Activated CD8-positive, alpha-beta T cell treated with anti-CD3 and anti-CD28 coated beads for 36 hours (primary cell): ENCODE results near the gene MYBBP1A. TPM values are rescaled to one million over a fixed set of nuclear protein-coding genes. Genes with fewer than 3 reads are reported as not detected.

ENCODE experiments used
- ATAC-seq: fragments of 200-7000 bp; cut with Tn5 transposase; one replicate; pipeline ENCODE4 v1.10.0; 2021; ENCODE audit warnings: mild to moderate bottlenecking, moderate library complexity
- CTCF ChIA-PET: fragments of 350-600 bp; sonication (Branson Sonifier 250); formaldehyde crosslinking; loops from one replicate; lab custom pipeline; 2021; ENCODE audit warnings: antibody characterized with exemption; lab: Charles Lee
- POLR2A ChIA-PET: fragments of 350-600 bp; sonication (Branson Sonifier 250); formaldehyde crosslinking; loops from one replicate; lab custom pipeline; 2021; ENCODE audit warnings: antibody characterized with exemption; lab: Charles Lee
- DNase-seq: peaks from one replicate; pipeline ENCODE4 v3.0.0-alpha.2; 2020
- H3K27ac Mint-ChIP-seq: one replicate; pipeline ENCODE4 v1.8.0; 2021; ENCODE audit warnings: mild to moderate bottlenecking, mixed read lengths
- H3K27me3 Mint-ChIP-seq: one replicate; pipeline ENCODE4 v1.8.0; 2021; ENCODE audit warnings: mixed read lengths
- H3K36me3 Mint-ChIP-seq: one replicate; pipeline ENCODE4 v1.8.0; 2021; ENCODE audit warnings: low read depth, mixed read lengths
- H3K4me1 Mint-ChIP-seq: one replicate; pipeline ENCODE4 v1.8.0; 2021; ENCODE audit warnings: low read depth, mixed read lengths
- H3K4me3 Mint-ChIP-seq: one replicate; pipeline ENCODE4 v1.8.0; 2021; ENCODE audit warnings: mild to moderate bottlenecking, moderate library complexity, mixed read lengths
- H3K9me3 Mint-ChIP-seq: one replicate; pipeline ENCODE4 v1.8.0; 2021; ENCODE audit warnings: mixed read lengths
- intact Hi-C: fragments of 100-400 bp; cut with micrococcal nuclease; formaldehyde crosslinking; loops from one replicate; pipeline ENCODE4 v1.10.0; 2022
- total RNA-seq, 2 experiments: library from RNA; stranded (reverse); gene quantifications; one replicate each; pipeline ENCODE4 v1.2.3, GENCODE V29; 2021
- TF ChIP-seq, protein P1 (sequence below): fragments of 200-600 bp; IDR thresholded peaks from one replicate; pipeline ENCODE4 v1.8.0; 2022; ENCODE audit warnings: antibody characterized with exemption, mild to moderate bottlenecking

MYBBP1A gene
- total RNA-seq, 2 experiments from 2014 or later: 104 to 107 TPM

- no peaks in the 10 kb centered on the region for H3K9me3 Mint-ChIP-seq
Measured at GRCh38 chr17:4525691-4526397, 29.3 kb downstream of the MYBBP1A start.

GRCh38 chr17:4523946-4524345 is 31.2 kb downstream of the MYBBP1A start:
- H3K27ac Mint-ChIP-seq: no peak overlapping the region
- POLR2A ChIA-PET: interaction anchor here (1.0 to 1.4 kb wide), 2 partner anchors 11 to 31 kb away, joined by 3 to 4 read pairs; no protein-coding TSS in a partner anchor

More at GRCh38 chr17:4525691-4526397, 29.3 kb downstream of the MYBBP1A start:
- Mint-ChIP-seq H3K36me3 (no peaks in the 10 kb centered on the region), H3K27me3 (no peaks in the 10 kb centered on the region), H3K27ac (no peak overlapping the region), H3K4me3 (no peak overlapping the region), H3K4me1 (no peaks in the 10 kb centered on the region)
- TF ChIP-seq, protein P1, sequence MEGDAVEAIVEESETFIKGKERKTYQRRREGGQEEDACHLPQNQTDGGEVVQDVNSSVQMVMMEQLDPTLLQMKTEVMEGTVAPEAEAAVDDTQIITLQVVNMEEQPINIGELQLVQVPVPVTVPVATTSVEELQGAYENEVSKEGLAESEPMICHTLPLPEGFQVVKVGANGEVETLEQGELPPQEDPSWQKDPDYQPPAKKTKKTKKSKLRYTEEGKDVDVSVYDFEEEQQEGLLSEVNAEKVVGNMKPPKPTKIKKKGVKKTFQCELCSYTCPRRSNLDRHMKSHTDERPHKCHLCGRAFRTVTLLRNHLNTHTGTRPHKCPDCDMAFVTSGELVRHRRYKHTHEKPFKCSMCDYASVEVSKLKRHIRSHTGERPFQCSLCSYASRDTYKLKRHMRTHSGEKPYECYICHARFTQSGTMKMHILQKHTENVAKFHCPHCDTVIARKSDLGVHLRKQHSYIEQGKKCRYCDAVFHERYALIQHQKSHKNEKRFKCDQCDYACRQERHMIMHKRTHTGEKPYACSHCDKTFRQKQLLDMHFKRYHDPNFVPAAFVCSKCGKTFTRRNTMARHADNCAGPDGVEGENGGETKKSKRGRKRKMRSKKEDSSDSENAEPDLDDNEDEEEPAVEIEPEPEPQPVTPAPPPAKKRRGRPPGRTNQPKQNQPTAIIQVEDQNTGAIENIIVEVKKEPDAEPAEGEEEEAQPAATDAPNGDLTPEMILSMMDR: no peak
- CTCF ChIA-PET: no interaction called here
- no peak for ATAC-seq
- no peak for DNase-seq
- intact Hi-C loops: no loop called here
- POLR2A ChIA-PET: no interaction called here

DNA sequence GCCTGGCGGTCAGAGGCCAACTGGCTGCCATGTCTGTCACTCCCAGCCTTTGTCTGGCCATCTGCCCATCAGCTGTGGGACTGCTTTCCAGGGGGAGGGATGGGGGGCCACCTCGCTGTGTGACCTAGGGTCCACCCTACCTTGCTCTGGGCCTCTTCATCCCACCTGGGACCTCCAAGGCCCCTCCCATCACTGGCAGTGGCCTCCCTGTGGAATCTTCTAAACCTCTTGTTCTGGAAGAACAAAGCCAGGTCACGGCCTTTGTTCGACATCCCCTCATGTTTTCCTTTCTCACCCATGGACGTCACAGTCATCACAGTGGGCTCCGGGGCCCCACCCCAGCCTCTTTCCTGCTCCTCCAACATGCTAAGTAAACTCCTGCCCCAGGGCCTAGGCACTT is 32.5 kb downstream of the MYBBP1A start:
- no peaks in the 10 kb centered on the region for H3K9me3 Mint-ChIP-seq
- no peaks in the 10 kb centered on the region for H3K36me3 Mint-ChIP-seq
- H3K4me1 Mint-ChIP-seq: no peaks in the 10 kb centered on the region
- CTCF ChIA-PET: no interaction called here
- intact Hi-C loops: no loop called here
- POLR2A ChIA-PET: interaction anchor here (1.3 to 1.4 kb wide), 2 partner anchors 13 to 89 kb away, joined by 3 read pairs; partner anchors contain the start of gene SPNS3
- H3K4me3 Mint-ChIP-seq: no peak overlapping the region
- no peak overlapping the region for H3K27ac Mint-ChIP-seq
- TF ChIP-seq, protein P1: no peak
- no peaks in the 10 kb centered on the region for H3K27me3 Mint-ChIP-seq
- DNase-seq (no peak), ATAC-seq (no peak)

More at GRCh38 chr17:4523946-4524345, 31.2 kb downstream of the MYBBP1A start:
- Mint-ChIP-seq H3K4me1 (no peaks in the 10 kb centered on the region), H3K4me3 (no peak overlapping the region), H3K27me3 (no peaks in the 10 kb centered on the region), H3K36me3 (no peaks in the 10 kb centered on the region), H3K9me3 (no peaks in the 10 kb centered on the region)
- DNase-seq (no peak), ATAC-seq (no peak)
- CTCF ChIA-PET: no interaction called here
- intact Hi-C loops: no loop called here
- TF ChIP-seq, protein P1: no peak

GRCh38 chr17:4520894-4521600 is 34.1 kb downstream of the MYBBP1A start:
- ATAC-seq: no peak
- TF ChIP-seq, protein P1: no peak
- POLR2A ChIA-PET: no interaction called here
- H3K27ac Mint-ChIP-seq: no peak overlapping the region
- H3K4me3 Mint-ChIP-seq: no peak overlapping the region
- no peaks in the 10 kb centered on the region for H3K9me3 Mint-ChIP-seq
- CTCF ChIA-PET: interaction anchor here (1.1 kb wide), 1 partner anchor 100 kb away, joined by 3 read pairs; no protein-coding TSS in a partner anchor
- DNase-seq: no peak
- no peaks in the 10 kb centered on the region for H3K27me3 Mint-ChIP-seq
- intact Hi-C loops: no loop called here
- no peaks in the 10 kb centered on the region for H3K36me3 Mint-ChIP-seq
- no peaks in the 10 kb centered on the region for H3K4me1 Mint-ChIP-seq
